GM18873 (cell line): ENCODE measurements around the gene SLC24A3.

ENCODE experiments used
- ATAC-seq: cut with Tn5 transposase; IDR thresholded peaks from one replicate; pipeline ENCODE4 v1.9.1; 2021; ENCODE audit warnings: mild to moderate bottlenecking, moderate library complexity, moderate number of reproducible peaks; ENCODE audit not compliant: unreplicated experiment, low FRiP score

Gene SLC24A3

DNA sequence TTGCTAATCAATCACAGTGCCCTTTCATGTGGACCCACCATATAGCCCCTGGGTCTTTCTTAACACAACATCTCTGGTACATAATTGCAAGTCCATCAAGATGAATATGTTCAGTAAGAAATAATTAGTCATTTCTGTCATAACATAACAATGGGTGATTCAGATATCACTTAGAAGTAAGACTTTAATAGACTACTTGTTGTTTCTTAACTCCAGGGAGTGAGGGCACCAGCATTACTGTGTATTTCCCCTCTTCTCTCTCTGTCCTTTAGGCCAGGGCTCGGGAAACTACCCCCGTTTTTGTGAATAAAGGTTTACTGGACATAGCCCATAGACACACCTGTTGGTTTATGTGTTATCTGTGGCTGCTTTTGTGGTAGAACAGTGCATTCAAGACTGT lies 123.5 kb downstream of the SLC24A3 start:
- ATAC-seq, result no peak

DNA sequence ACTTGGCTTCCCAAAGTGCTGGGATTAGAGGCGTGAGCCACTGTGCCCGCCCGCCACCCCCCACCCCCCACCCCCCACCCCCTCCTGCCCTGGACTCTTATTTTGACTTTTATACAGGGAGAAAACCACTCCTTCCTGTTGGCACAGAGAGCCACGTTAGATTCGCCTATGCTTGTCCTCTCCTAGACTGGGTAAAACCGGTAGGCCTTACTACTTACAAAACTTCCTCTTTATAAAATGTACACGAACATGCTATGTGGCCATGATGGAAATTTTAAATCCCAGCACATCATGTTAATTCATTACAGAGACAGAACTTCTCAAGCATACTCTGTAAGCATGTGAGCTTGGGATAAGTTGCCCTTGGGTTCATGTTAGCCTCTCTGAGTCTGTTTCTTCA lies 124.2 kb downstream of the SLC24A3 start:
- ATAC-seq, result no peak

DNA sequence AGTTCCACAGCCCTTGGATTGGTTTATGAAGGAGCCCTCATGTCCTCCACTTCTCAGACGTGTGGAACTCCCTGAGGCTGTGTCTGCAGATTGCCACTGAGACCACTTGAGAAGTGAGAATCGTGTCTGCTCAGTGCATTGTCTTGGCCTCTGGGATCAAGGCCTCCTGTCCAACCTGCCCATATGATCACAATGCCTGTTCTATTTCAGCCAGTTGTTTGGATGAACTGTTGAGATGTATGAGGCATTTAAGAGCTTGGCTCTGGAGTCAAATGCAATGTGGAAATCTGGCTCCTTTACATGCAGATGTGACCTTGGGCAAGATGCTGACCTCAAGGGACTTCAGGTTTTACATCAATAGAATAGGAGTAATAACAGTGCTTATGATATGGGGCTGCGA lies 125.9 kb downstream of the SLC24A3 start:
- ATAC-seq, result no peak

DNA sequence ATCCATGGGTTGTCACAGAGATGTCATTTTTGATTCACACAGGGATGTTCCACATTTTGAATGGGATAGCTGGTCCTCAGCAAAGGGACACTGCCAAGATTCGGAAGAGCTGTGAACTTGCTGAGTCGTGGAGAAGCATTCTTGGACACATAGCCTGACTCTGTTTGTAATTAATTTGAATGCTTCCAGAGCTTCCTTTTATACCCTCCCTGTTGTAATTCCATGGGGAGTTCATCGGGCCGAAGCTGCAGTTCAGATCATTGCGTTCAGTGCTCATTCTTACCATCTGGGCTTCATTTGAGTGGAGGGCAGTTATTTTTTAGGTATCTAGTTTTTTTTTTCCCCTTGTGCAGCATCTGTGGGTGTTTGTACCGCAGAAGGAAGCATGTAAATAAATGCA lies 126.5 kb downstream of the SLC24A3 start:
- ATAC-seq, result no peak

DNA sequence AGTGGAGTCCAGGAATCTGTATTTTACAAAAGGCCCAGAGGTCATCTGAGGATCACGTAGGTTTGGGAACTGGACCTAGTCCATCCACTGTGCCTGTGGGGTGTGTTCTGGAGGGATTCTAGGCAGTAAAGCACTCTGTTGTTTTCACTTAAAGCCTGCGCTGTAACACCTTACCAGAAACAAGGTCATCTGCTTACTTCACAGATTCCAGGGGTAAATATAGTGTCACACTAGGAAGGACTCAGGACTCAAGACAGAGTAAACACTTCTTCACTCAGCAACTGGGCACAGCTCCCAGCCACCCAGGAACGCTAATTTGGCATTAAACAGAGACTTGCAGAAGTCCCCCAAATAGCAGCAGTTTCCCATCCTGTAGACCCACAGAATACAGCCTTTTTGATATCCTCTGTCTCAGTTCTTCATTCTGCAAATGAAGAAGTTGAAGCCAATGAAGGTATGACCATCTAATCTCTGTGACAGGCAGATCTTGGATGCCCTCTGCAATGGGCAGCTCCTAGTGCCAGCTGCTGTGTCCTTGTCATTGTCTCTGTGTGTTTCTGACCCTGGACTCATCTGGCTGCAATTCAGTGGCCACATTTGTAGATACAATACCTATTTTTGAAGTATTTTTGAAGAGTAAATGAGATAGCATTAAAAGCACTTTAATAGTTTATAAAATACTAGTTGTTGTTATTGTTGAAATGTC lies 129.1 kb downstream of the SLC24A3 start:
- ATAC-seq, result no peak

DNA sequence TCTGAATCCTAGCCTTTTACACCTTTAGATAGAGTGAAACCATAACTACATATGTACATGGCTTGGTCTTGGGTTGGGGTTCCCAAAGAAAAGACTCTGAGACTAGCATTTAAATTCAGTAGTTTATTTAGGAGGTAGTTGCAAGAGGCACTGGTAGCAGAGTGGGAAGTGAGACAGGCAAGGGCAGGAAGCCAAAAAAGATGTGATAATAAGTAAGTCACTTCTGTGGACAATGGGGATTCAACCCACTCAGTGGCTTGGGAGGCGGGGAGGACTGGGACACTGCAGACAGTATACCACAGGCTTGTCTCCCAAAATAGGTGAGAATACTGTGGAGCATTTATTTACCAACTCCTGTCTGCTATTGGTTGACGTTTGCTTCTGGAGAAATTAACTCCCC lies 131.9 kb downstream of the SLC24A3 start:
- no peak for ATAC-seq

DNA sequence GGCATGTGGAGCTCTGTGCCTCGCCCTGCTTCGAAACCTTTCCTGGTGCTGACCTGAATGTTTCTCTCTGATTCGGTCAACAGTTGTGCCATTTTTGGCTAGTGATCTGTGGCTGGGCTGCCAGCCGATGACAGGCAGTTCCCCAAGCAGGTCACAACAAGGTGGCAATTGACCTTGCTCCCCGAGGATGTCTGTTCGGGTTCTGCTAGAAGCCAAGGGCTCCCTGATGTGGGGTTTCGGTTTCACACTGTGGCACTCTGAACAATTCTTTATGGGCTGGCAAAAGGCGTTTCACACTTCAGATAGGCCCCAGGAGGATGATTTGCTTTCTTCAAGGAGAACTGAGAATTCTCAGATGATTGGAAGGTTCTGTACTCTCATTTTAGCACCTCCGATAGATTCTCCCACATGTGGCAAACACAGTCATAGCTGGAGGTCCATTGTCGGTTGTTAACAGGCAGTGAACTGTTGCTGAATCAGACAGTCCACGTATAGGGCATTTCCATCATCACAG lies 135.6 kb downstream of the SLC24A3 start:
- ATAC-seq, result peak; percentile 72

DNA sequence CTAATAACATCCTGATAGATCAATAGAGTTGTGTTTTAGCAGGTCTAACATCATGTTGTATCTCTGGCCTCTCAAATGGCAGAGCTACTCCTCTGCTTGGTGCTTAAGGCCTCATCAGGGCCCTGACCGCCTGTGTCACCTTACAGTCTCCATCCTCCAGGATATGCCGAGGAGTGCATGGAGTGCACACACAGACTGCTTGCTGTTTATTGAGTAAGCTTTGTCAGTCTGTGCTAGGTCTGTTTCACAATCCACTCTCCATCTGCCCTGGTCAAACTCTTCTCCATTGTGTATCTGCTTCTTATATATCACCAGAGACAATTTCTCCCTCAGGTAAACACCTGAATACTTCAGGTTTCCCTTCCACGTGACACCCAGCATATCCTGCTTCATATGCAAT lies 136.1 kb downstream of the SLC24A3 start:
- no peak for ATAC-seq

DNA sequence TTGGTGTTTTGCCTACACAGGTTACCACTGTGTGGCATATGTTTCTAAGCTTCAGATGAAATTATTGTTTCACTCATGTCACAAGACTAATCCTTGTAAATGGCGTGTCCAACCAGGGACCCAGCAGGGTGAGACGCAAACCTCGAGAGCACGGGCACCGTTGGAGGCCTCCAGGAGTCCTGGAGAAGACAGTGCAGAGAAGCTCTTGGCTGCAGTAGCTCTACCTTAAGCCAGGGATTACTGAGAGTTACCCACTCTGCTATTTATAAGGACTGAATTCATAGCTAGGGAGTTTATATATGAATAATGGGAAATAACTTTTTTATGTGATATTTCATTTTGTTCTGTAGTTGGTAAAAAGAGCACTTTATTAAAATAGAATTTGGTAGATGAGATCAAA lies 137.4 kb downstream of the SLC24A3 start:
- ATAC-seq, result no peak

DNA sequence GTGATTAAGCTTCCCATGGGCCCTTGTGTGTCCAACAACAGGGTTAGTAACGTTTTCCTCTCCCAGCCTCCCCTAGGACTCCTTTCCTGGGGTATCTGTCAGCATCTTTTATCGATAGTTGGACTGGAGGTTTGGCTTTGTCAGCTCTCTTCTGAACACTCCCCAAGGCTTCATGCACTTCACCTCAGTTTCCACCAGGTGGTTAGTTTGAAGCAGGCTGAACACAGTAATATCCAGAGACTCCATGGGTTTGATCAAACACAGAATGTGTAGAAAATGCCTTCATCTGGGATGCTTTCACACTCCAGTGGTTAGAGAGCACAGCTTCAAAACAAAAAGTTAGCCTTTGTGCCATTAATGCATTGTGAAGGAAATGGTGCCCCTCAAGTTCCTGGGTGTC lies 139.1 kb downstream of the SLC24A3 start:
- no peak for ATAC-seq

DNA sequence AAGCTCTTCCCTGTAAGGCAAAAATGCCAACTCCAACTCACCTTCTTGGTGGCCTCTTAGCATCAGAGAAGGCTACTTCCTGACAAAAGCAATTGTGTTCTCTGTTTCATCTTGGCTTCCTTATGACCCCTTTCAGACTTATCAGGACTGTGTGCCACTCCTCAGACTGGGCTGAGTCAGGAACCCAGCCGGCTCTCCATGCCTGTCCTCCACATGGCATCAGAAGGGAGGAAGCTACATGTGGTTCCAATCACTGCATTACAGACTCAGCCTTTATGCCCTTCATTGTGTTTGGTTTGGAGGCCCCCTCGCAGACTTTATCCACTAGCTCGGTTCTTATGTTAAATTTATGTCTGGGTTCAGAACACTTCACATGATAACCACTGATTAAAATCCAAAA lies 142.5 kb downstream of the SLC24A3 start:
- no peak for ATAC-seq

DNA sequence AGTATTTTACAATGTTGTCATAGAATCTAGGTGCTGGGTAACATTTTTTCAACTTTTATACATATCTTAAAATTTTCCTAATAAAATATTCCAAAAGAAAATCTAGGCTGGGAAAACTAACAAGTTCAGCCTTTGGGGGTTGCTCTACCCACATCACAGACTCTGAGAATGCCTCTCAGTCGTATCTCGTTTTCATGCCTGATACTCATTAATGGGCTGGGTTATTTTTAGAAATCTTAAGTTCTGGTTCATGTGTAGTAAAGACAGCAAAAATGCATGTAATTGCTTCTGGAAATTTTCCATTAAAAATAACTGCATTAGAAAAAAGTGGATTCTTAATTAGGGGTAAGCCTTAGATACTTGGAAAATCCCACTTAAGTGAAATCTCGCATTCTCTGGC lies 149.3 kb downstream of the SLC24A3 start:
- ATAC-seq, result no peak

DNA sequence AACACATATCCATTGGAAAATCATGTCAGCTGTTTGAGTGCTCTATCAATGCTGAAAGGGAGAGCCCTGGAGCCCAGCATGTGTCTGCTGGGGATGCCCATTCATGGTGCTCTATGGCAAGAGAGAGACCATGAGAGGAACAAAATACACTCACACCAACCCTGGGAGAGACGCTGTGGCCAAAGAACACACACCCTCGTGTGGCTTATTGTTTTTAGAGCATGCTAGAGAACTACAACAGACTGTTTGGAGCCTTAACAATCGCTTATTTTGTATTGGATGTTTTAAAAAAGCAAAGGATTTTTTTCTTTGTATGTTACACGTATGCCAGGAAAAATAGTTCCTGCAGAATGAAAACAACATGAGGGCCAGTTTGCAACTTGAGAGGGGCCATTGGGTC lies 151.0 kb downstream of the SLC24A3 start:
- no peak for ATAC-seq

DNA sequence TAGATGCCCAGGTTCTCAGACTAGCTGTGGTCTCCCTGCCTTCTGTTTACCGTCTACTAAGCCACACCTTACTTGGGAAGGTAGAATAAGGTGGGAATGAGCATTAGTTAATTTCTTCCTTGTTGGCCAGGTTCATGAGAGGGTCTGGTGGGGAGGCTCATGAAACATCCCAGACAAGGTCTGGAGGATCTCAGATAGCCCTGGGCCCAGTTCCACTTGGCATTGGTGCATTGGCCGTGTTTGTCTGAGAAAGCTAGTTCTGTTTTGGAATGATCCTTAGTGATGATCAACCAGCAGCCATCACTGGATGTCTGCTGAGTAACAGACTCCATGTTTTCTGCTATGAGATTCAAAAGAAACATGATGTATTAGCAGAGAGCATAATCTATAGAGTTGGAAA lies 155.1 kb downstream of the SLC24A3 start:
- ATAC-seq, result no peak

DNA sequence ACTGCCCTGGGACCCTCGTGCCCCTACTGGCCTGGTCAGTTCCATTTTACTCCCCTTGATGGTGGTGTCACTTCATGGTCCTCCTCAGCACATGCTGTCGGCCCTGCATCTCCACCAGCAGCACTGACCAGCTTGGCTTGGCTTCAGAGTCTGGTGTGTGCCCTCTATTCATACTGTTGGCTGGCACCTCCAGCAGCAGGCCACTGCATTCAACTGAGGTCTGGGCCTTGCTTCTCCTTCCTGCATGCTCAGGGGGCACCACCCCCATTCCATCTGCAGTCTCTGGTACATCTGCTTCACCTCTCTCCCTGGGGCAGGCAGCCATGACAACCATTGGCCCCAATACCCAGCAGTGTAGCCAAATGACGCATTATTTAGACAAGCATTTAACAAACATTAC lies 155.9 kb downstream of the SLC24A3 start:
- no peak for ATAC-seq

DNA sequence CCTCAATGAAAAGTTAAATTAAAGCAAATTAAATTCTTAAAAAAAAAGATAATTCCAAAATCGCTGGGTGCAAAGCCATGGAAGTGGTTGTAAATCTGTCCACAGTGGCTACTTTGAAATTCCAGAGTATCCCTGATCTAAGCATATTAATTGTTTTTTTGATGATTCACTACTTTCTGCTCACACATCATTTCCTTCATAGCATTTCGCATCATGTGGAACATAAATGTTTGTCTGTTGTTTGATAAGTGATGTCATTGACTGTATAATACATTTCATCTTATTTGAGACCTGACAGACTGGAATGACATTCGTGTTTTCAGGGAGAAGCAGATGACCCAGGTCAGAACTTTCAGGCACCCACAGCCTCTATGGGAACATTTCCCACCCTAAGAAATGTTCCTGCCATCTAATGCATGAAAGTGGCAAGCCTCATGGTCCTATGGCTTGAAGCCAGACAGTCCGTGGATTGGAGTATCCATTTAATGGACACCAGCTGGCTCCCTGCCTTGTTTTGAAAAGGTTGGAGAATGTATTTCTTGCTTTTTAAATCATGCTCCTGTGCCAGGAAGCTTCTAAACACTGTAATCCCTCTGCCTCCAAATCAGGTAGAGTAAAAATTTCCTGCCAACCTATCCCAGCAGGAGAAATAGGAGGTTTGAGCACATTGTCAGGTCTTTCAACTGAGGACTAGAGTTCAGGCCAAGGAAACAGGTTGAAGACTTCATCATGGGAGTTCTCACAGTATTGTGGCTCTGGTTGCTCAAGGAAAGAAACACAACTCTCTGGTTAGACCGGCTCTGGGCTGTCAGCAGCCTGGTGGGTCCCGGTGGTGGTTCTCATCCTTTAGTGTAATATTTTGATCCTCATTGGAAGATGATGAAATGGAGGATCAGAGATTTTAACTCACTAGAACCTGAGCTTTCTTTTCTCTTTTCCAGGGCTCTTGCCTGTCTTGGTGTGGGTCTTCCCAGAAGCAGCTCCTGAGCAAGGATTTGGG lies 157.9 kb downstream of the SLC24A3 start:
- ATAC-seq, result no peak

DNA sequence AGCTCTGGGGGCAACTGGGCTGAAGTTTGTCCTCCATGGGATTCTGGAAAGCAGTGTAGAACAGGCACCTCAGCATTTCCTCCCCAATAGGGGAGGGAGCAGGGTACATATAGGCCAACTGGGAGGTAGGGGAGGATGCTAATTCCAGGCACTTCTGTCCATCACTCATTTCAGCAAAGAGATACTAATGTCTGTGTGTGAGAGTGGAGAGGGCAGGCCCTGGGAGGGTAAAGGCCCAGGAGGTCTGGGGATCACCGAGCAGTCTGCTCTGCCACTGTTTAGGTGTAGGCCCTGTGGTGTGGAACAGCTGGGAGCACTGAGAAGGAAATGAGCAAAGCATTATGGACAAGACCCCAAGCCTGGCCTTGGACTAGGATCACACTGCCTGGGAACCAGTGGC lies 158.7 kb downstream of the SLC24A3 start:
- no peak for ATAC-seq

DNA sequence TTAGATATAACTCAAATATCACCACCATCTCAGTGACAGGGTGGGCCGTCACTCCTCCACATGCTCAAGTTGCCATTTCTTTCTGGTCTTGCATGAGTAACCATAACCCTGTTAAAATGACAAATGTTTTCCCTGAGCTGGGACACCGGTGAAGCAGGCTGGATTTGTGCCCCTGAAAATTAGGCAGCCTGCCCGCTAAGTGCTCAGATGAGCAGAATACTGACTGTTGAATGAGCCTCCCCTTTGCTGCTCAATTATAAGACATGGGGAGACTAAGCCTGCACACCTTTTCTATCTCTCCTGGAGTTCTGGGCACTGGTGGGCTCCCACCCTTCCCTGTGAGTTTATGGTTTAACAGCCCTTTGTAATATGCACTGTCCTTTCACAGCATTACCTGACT lies 161.8 kb downstream of the SLC24A3 start:
- no peak for ATAC-seq

DNA sequence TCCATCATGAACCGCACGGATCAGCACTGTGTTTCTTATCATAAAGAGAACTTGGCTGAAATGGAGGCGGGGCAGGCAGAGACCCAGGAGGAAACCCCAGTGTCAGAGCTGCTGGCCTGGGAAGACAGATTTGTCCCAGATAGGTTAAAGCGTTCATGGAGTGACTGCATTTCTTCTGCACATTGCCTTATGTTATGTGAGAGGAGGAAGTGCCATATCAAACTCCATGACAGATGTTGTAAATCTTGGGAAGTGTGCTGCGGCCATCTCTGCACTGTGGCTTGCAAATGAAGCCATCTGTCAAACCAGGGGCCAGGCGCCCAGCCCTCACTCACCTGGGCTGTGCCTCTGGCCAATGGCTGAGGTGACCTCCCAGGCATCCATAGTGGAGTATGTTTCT lies 163.0 kb downstream of the SLC24A3 start:
- no peak for ATAC-seq

DNA sequence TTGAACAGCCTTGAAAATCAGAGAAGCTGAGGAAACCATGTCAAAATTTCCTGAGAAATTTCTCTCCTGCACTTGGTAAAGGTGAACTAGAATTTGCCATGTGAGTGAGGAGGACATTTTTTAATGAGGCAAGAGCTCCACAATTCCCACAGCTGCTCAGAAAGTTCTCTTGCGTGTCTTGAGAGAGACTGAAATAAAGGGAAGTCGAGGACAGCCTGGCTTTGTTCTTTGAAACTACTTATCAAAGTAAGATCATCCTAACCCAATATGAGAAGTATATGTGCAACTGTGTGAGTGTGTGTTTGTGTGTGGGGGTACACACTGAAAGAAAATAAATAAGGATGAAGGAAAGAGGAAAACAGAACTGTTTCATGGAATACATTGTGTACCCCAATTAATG lies 163.4 kb downstream of the SLC24A3 start:
- ATAC-seq, result no peak

DNA sequence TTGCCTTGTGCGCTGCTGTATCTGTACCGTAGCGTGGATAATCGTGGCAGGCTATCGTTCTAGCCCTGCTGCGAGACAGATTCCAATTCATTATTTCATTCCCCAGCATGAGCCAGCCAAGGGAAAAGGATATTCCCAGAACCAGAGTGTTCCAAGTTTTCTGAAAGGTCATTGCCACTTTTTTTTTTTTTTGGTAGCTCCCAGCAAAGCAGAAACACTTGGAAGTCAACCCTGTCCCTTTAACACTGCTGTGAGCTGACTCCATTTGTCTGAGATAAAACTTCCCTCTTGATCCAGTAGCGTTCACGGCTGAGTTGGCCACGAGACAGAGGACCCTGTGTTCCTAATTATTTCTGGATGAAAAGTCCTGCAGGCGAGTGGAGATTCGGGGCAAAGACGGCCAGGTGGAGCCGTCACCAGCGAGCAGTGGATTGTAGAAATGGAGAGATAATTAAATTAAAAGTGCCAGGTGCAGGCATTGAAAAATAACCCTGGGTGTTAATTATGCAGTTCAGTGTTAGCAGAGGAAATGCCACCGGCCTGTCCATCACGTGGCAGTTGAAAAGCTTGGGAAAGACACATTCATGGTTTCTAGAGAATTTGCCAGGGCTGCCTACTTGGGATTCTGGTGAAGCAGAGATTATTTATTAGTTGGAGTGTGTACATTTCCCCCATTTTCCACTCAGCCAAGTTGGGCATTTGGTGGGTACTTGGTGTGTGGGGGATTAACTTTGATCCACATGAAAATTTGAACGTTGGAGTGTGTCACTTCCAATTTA lies 164.2 kb downstream of the SLC24A3 start:
- ATAC-seq, result no peak
